ENCODE results near the gene MAPKBP1.
"Not testable (repeated sequence)": the region's sequence is repeated elsewhere in the genome, so short reads cannot be mapped to it uniquely, and the experiment has no call there.

MAPKBP1 gene

GRCh38 chr15:41825572-41826535 lies 51.6 kb downstream of the MAPKBP1 start:
- DNase-seq (ENCODE audit: low spot score) = no peak

GRCh38 chr15:41827290-41827879 lies 53.1 kb downstream of the MAPKBP1 start:
- DNase-seq (ENCODE audit: low spot score) = no peak

GRCh38 chr15:41827880-41828806 lies 53.9 kb downstream of the MAPKBP1 start, which contains the start of gene JMJD7:
Gene JMJD7 (plus strand): TSS chr15:41828092. CDS start chr15:41828125, 33 bp downstream.
- DNase-seq (ENCODE audit: low spot score) = peak; percentile 71

- DNase-seq (ENCODE audit: low spot score) = no peak
These were observed 54.5 kb downstream of the MAPKBP1 start for GRCh38 chr15:41828807-41829141.

- DNase-seq (ENCODE audit: low spot score) = no peak
These were observed 55.8 kb downstream of the MAPKBP1 start for GRCh38 chr15:41829959-41830646.

- not testable (repeated sequence) for DNase-seq (ENCODE audit: low spot score)
These were observed 57.0 kb downstream of the MAPKBP1 start for GRCh38 chr15:41831291-41831690.

- DNase-seq (ENCODE audit: low spot score) = no peak
These were observed 57.9 kb downstream of the MAPKBP1 start for GRCh38 chr15:41832208-41832607.

GRCh38 chr15:41832875-41833274 lies 58.6 kb downstream of the MAPKBP1 start:
- peak; percentile 30 for DNase-seq (ENCODE audit: low spot score)

GRCh38 chr15:41834096-41834495 lies 59.8 kb downstream of the MAPKBP1 start:
- no peak for DNase-seq (ENCODE audit: low spot score)

GRCh38 chr15:41836073-41836472 lies 61.8 kb downstream of the MAPKBP1 start:
- no peak for DNase-seq (ENCODE audit: low spot score)

GRCh38 chr15:41836713-41837454 lies 62.6 kb downstream of the MAPKBP1 start:
- DNase-seq (ENCODE audit: low spot score) = no peak

- peak; percentile 46 for DNase-seq (ENCODE audit: low spot score)
These were observed 64.2 kb downstream of the MAPKBP1 start, which contains the start of gene PLA2G4B for GRCh38 chr15:41838400-41838897. Gene PLA2G4B (plus strand): TSS chr15:41838847. CDS start chr15:41838914, 67 bp downstream.

- no peak for DNase-seq (ENCODE audit: low spot score)
These were observed 65.7 kb downstream of the MAPKBP1 start for GRCh38 chr15:41839781-41840491.

GRCh38 chr15:41840673-41841072 lies 66.4 kb downstream of the MAPKBP1 start:
- no peak for DNase-seq (ENCODE audit: low spot score)

GRCh38 chr15:41841131-41841530 lies 66.8 kb downstream of the MAPKBP1 start:
- no peak for DNase-seq (ENCODE audit: low spot score)

- no peak for DNase-seq (ENCODE audit: low spot score)
These were observed 67.9 kb downstream of the MAPKBP1 start for GRCh38 chr15:41842229-41842628.

- DNase-seq (ENCODE audit: low spot score) = no peak
These were observed 69.3 kb downstream of the MAPKBP1 start for GRCh38 chr15:41843571-41843970.

- DNase-seq (ENCODE audit: low spot score) = no peak
These were observed 70.5 kb downstream of the MAPKBP1 start for GRCh38 chr15:41844814-41845213.

- DNase-seq (ENCODE audit: low spot score) = no peak
These were observed 72.9 kb downstream of the MAPKBP1 start for GRCh38 chr15:41847206-41847605.

- no peak for DNase-seq (ENCODE audit: low spot score)
These were observed 73.7 kb downstream of the MAPKBP1 start for GRCh38 chr15:41847981-41848380.

All from SW480 (cell line).